GDM1 (cell line): ENCODE results near the gene TGFBR2.

ENCODE experiments used
- DNase-seq: peaks from one replicate; lab custom pipeline; 2025; lab: John Stamatoyannopoulos, UW

Gene TGFBR2

GRCh38 chr3:30637310-30638219 is 31.2 kb downstream of the TGFBR2 start:
- no peak for DNase-seq

GRCh38 chr3:30638685-30639412 is 32.4 kb downstream of the TGFBR2 start:
- no peak for DNase-seq

- DNase-seq, result no peak
Observed at GRCh38 chr3:30639937-30640336, 33.5 kb downstream of the TGFBR2 start.

- peak; percentile 25 for DNase-seq
Observed at GRCh38 chr3:30640851-30641250, 34.5 kb downstream of the TGFBR2 start.

- DNase-seq, result no peak
Observed at GRCh38 chr3:30641416-30642251, 35.2 kb downstream of the TGFBR2 start.

DNA sequence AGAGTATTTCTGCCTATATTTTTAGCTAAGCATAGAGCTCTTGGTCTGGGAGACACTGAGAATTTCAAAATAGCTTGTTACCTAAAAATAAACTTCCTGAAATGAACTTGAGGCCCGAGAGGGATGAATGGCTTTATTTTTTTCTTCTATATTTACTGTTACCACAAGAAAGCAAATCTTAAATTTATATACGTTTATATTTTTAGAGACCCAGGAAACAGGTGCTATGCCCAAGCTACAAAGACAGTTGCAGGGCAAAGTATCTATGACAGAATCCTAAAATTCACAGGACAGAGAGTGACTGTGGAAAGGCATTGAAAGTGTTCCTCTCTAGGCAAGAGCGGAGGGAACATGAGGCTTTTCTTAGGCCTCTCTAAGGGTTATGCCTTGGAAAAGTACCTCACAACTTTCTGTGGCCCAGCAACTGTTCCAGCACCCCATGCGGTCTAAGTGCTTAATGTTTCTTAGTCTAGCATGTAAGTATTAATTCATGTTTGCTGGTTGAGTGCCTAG is 36.5 kb downstream of the TGFBR2 start:
- DNase-seq, result no peak

GRCh38 chr3:30643763-30644462 is 37.5 kb downstream of the TGFBR2 start:
- DNase-seq, result no peak

DNA sequence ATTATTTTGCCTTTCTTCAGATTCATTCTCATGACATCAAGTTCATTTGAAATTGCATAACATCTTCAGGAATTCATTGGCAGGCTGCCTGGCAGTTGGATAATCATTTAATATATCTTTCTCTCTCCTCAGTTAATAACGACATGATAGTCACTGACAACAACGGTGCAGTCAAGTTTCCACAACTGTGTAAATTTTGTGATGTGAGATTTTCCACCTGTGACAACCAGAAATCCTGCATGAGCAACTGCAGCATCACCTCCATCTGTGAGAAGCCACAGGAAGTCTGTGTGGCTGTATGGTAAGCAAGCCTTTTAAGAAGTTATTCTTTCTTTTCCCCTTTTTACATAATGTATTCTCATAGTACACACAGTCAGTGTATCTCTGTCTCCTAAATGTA is 38.2 kb downstream of the TGFBR2 start:
- no peak for DNase-seq

DNA sequence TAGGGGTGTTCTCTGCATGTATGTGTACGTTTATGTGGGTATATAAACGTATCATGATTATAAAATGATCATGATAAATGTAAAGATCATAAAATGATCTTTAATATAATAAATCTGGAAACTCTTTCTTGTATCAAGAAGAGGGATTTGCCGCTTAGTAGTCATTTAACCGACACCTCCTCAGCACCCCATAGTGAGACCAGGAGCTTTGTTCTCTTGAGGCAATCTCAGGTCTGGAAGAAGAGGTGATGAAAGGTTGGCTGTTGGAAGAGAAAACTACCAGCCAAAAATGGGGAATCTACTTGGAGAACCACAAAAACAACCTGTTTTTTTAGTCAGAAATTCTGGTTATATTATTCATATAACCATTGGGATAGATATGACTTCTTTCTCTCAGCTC is 38.7 kb downstream of the TGFBR2 start:
- DNase-seq, result no peak

- peak; percentile 35 for DNase-seq
Observed at GRCh38 chr3:30646181-30646876, 39.9 kb downstream of the TGFBR2 start.

GRCh38 chr3:30646961-30647752 is 40.8 kb downstream of the TGFBR2 start:
- no peak for DNase-seq

- DNase-seq, result no peak
Observed at GRCh38 chr3:30648670-30649357, 42.4 kb downstream of the TGFBR2 start.

DNA sequence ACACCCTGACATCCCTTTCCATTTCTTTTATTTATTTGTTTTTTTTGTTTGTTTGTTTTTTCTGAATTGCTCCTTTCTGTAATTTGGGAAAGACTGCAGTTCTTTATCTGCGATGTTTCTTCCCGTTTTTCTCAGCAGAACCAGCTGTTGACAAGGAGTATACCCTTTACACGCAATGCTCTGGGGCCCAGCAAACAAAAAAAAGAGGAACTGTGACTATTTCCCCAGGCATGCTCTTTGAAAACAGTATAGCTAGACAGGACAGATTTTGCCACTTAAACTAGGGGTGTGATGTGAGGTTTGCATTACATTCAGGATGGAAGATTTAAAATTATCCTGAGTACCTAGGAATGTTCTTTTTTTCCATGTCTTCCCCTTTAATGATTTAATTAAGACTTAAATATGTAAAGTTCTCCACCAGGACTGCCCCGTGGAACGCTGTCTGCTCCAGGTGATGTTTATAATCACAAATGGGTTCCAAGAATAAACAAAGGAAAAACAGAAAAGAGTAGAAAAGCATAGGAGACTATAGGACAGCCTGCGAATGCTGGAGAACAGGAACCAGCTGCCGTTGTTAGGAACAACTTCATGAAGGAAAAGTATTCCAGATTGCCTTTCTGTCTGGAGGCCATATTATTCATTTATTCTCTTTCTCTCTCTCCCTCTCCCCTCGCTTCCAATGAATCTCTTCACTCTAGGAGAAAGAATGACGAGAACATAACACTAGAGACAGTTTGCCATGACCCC is 43.3 kb downstream of the TGFBR2 start:
- peak; percentile 30 for DNase-seq

DNA sequence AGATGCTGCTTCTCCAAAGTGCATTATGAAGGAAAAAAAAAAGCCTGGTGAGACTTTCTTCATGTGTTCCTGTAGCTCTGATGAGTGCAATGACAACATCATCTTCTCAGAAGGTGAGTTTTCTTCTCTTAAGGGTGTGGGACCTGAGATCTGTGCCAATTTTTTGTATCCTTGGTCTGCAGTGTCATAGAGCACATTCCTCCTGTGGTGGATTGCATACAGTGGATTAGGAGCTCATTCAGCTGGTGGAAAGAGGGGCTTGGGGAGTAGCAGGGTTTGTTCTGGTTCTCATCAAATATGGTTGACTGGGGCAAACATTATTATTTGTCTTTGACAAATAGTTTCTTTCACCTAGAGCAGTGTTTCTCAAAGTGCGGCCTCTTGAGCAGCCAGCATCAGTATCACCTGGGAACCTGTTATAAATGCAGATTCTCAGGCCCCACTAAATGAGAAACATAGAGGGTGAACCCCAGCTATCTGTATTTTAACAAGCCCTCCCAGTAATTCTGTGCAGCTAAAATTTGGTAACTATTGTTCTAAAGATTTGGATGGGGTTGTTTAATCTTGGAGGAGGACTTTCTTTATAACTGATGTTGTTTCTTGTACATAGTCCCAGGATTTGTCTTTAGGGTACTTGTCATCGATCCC is 44.1 kb downstream of the TGFBR2 start:
- no peak for DNase-seq

GRCh38 chr3:30654269-30654668 is 47.9 kb downstream of the TGFBR2 start:
- no peak for DNase-seq

- DNase-seq, result no peak
Observed at GRCh38 chr3:30655187-30655812, 48.9 kb downstream of the TGFBR2 start.

DNA sequence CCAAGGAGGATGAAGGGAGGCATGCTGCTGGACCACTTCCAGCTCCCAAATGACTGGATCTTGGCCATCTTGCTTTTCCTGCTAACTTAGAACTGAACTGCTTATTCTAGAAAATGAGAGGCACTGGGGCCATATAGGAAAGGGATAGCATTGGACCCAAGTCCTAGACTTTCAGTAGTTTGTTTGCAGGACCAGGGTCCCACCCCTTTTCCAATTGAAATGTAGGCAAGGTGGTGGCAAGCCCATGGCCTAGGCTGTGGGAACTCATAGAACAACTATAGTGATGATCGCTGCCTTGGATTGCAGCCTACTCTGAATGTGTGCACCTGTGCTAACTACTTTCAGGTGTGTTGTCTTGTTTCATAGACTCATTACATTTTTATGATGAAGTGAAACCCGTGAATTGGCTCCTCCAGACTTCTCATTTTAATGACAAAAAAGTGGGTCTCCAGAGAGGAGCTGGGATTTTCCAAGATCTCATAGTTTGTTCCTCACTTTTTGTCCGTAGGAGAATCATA is 50.3 kb downstream of the TGFBR2 start:
- DNase-seq, result no peak
